HG03457 (cell line): Measurements from ENCODE around the gene RAB1B.

Experiments
- ATAC-seq: cut with Tn5 transposase; IDR thresholded peaks from one replicate; pipeline ENCODE4 v1.9.1; 2021; ENCODE audit warnings: moderate number of reproducible peaks; ENCODE audit not compliant: unreplicated experiment

RAB1B gene

GRCh38 chr11:66282468-66283455 lies 14.3 kb downstream of the RAB1B start:
- ATAC-seq: peak; percentile 74

- ATAC-seq: no peak
These were observed 15.1 kb downstream of the RAB1B start for GRCh38 chr11:66283461-66284105.

GRCh38 chr11:66284526-66285078 lies 16.2 kb downstream of the RAB1B start:
- ATAC-seq: no peak

GRCh38 chr11:66285250-66285947 lies 17.0 kb downstream of the RAB1B start:
- no peak for ATAC-seq

GRCh38 chr11:66286699-66287098 lies 18.3 kb downstream of the RAB1B start:
- ATAC-seq: no peak

GRCh38 chr11:66287211-66287888 lies 18.9 kb downstream of the RAB1B start:
- ATAC-seq: no peak

- ATAC-seq: no peak
These were observed 19.6 kb downstream of the RAB1B start for GRCh38 chr11:66287889-66288670.

- ATAC-seq: peak; percentile 67
These were observed 20.5 kb downstream of the RAB1B start, which contains the start of gene YIF1A for GRCh38 chr11:66288671-66289547. TSS of gene YIF1A (minus strand) at chr11:66289143. CDS start at chr11:66288985, 158 bp downstream.

- ATAC-seq: peak; percentile 26
These were observed 21.3 kb downstream of the RAB1B start for GRCh38 chr11:66289548-66290329.

- ATAC-seq: no peak
These were observed 21.8 kb downstream of the RAB1B start for GRCh38 chr11:66290330-66290621.

GRCh38 chr11:66291303-66291705 lies 22.9 kb downstream of the RAB1B start:
- no peak for ATAC-seq

GRCh38 chr11:66291706-66292542 lies 23.5 kb downstream of the RAB1B start, which contains the start of gene TMEM151A:
TSS of gene TMEM151A (plus strand) at chr11:66291894. CDS start at chr11:66292014, 120 bp downstream.
- no peak for ATAC-seq

GRCh38 chr11:66292543-66293332 lies 24.3 kb downstream of the RAB1B start:
- ATAC-seq: no peak

GRCh38 chr11:66293352-66293751 lies 24.9 kb downstream of the RAB1B start:
- no peak for ATAC-seq

- no peak for ATAC-seq
These were observed 25.6 kb downstream of the RAB1B start for GRCh38 chr11:66293777-66294625.
